ENCODE results near the gene PCDHGB7.
"Not testable (repeated sequence)": the region's sequence is repeated elsewhere in the genome, so short reads cannot be mapped to it uniquely, and the experiment has no call there.

- not testable (repeated sequence) for TF ChIP-seq JUND (IDR thresholded peaks at IDR 0.05); USF1 (IDR thresholded peaks at IDR 0.05; ENCODE audit: borderline replicate concordance, low read depth)
Observed at GRCh38 chr5:141415275-141415618, 2.2 kb upstream of the PCDHGB7 start.
